Activated CD4-positive, alpha-beta memory T cell treated with anti-CD3 and anti-CD28 coated beads for 36 hours (primary cell): ENCODE data around the gene ISM1. TPM values are rescaled to one million over a fixed set of nuclear protein-coding genes. Genes with fewer than 3 reads are reported as not detected.

Source experiments
- CTCF ChIA-PET: fragments of 350-600 bp; sonication (Branson Sonifier 250); formaldehyde crosslinking; loops from one replicate; lab custom pipeline; 2021; ENCODE audit warnings: antibody characterized with exemption, inconsistent platforms; lab: Charles Lee
- POLR2A ChIA-PET: fragments of 350-600 bp; sonication (Branson Sonifier 250); formaldehyde crosslinking; loops from one replicate; lab custom pipeline; 2021; ENCODE audit warnings: antibody characterized with exemption; lab: Charles Lee
- DNase-seq: peaks from one replicate; pipeline ENCODE4 v3.0.0-alpha.2; 2020
- H3K27ac Mint-ChIP-seq: one replicate; pipeline ENCODE4 v1.8.0; 2021; ENCODE audit warnings: mixed read lengths
- H3K27me3 Mint-ChIP-seq: one replicate; pipeline ENCODE4 v1.8.0; 2021; ENCODE audit warnings: mixed read lengths
- H3K36me3 Mint-ChIP-seq: one replicate; pipeline ENCODE4 v1.8.0; 2021; ENCODE audit warnings: mixed read lengths
- H3K4me1 Mint-ChIP-seq: one replicate; pipeline ENCODE4 v1.8.0; 2021; ENCODE audit warnings: low read depth, mixed read lengths
- H3K4me3 Mint-ChIP-seq: one replicate; pipeline ENCODE4 v1.8.0; 2021; ENCODE audit warnings: mild to moderate bottlenecking, mixed read lengths
- H3K9me3 Mint-ChIP-seq: one replicate; pipeline ENCODE4 v1.8.0; 2021; ENCODE audit warnings: mixed read lengths
- intact Hi-C: fragments of 100-400 bp; cut with micrococcal nuclease; formaldehyde crosslinking; loops from one replicate; pipeline ENCODE4 v1.15.1; 2023
- total RNA-seq, 2 experiments: library from RNA; stranded (reverse); gene quantifications; one replicate each; pipeline ENCODE4 v1.2.3, GENCODE V29; 2021

ISM1 gene
- total RNA-seq, 2 experiments from 2014 or later, result 0.34 to 0.36 TPM

DNA sequence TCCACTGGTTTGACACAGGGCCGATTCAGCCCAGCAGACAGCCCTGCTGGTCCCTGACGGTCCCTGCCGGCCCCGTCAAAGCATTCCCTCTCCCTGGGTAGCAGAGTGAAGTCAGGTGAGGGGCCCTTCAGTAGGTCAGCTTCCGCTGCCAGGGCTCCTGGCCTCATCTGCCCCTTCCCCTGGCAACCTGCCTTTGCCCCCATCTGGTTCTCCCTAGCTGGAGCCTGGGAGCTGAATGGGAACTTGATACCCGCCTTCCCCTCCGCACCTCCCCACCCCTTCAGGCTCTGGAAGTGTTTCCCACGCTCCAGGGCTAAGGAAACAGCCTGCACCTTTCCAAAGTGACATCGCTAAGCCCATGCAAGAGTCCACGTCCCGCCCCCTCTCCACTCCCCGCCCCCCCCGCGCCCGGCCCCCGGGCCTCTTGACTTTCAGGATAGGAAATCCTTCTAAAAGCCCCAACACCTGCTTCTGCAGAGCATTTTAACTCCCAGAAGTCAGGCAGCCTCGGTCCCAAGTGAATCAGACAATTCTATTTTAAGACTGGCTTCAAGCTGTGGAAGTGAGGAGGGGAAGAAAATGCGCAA lies 53.3 kb downstream of the ISM1 start:
- ChIA-PET CTCF (no interaction called here), POLR2A (no interaction called here)
- Mint-ChIP-seq H3K36me3 (peaks cover 22% of the 10 kb centered on the region), H3K27ac (no peak overlapping the region), H3K4me1 (no peaks in the 10 kb centered on the region), H3K27me3 (no peaks in the 10 kb centered on the region), H3K4me3 (no peak overlapping the region), H3K9me3 (no peaks in the 10 kb centered on the region)
- intact Hi-C loops, result no loop called here
- DNase-seq, result no peak

DNA sequence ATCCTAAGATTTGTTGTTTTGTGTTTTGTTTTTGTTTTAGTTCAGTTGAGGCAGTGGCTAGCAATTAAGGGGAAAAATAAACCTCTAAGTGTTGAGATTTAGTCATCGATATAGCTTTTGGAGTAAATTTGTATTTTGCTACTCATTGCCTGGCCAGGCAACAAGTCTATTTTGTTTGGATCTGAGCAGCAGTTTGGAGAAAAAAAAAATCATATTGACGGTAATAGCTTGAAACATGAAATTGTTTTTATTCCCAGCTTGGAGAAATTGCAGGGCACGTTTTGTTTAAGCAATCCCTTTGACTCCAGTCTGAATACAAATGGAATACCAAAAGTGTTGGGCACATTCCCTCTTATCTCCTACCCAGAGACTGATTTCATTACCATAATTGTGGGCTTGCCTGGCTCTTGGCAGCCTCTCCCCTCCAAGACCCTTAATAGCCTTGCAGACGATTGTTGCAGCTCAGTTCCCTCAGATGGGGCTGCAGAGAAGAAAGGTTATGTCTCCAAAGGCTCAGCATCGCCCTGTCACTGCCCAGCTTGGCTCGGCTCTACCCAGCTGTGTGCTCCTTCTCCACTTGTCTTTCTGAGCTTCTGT lies 56.0 kb downstream of the ISM1 start:
- Mint-ChIP-seq H3K4me3 (no peak overlapping the region), H3K27me3 (no peaks in the 10 kb centered on the region), H3K36me3 (peaks cover 10% of the 10 kb centered on the region), H3K9me3 (no peaks in the 10 kb centered on the region), H3K4me1 (no peaks in the 10 kb centered on the region), H3K27ac (no peak overlapping the region)
- DNase-seq, result no peak
- CTCF ChIA-PET, result no interaction called here
- POLR2A ChIA-PET, result interaction anchor here (0.6 kb wide), 1 partner anchor 62 kb away, joined by 3 read pairs; no protein-coding TSS in a partner anchor
- intact Hi-C loops, result no loop called here

DNA sequence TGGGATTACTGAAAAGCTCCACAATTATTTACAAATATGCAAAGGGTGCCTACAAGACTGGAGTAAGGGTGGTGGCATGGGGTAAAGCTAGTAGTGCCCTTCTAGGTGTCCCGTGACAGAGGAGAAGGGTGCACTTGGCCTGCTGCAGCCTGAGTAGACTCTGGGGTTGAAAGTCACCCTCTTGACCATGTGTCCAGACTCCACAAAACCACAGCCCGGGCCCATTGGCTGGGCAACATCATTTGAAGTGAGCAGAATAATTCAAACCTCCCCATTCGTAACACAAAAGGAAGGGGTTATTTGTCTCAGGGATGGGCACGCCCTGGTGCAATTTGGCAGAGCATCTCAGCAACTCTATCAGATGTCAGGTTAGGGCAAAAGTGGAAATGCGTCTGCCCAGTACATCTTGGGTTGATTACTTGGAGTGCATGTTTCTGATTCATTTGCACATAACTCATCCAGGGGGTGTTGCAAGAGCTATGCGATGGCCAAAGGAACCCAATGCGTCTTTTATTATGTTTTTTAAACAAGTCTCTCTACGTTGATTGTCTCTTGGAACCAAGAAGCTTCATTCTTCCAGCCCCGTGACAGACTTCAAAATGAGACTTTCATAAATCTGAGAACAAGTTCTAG lies 56.7 kb downstream of the ISM1 start:
- H3K27ac Mint-ChIP-seq, result no peak overlapping the region
- ChIA-PET POLR2A (interaction anchor here (0.6 kb wide), 1 partner anchor 63 kb away, joined by 3 read pairs; no protein-coding TSS in a partner anchor), CTCF (interaction anchor here (1.0 kb wide), 1 partner anchor 16 kb away, joined by 4 read pairs; no protein-coding TSS in a partner anchor)
- no peaks in the 10 kb centered on the region for H3K9me3 Mint-ChIP-seq
- H3K36me3 Mint-ChIP-seq, result peaks cover 7% of the 10 kb centered on the region
- H3K27me3 Mint-ChIP-seq, result no peaks in the 10 kb centered on the region
- intact Hi-C loops, result no loop called here
- DNase-seq, result no peak
- no peaks in the 10 kb centered on the region for H3K4me1 Mint-ChIP-seq
- no peak overlapping the region for H3K4me3 Mint-ChIP-seq

DNA sequence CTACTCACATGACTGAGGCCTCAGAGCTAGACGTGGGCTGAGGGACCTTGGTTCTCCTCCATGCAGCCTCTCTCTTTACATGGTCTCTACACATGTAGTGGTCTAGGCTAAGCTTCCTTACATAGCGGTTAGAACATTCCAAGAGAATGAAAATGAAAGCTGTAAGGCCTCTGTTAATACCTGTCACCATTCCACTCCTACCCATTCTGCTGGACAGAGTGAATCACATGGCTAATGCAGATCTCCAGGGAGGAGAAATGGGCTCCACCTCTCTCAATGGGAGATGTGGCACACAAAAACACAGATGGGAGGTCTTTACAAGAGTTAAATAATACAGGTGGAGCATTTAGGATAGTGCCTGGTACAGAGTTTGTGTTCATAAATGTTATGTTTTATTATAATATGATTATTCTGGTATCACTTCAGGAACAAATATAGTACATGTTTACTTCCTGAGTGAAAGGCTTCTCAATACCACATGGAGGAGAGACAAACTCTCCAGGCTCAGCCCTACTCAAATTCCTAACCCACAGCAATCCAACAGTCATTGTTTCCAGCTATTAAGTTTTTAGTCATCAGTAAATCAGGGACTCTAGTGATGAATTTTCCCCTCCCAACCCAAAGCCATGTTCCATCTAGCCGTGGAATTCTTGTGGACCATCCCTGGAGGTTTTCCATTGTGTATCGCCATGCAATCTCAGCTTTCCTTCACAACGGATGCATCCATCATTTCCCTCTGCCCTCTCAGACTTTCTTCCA lies 57.9 kb downstream of the ISM1 start:
- intact Hi-C loops, result no loop called here
- no peaks in the 10 kb centered on the region for H3K9me3 Mint-ChIP-seq
- CTCF ChIA-PET, result no interaction called here
- H3K27ac Mint-ChIP-seq, result no peak overlapping the region
- no peak for DNase-seq
- H3K36me3 Mint-ChIP-seq, result peaks cover 7% of the 10 kb centered on the region
- POLR2A ChIA-PET, result no interaction called here
- no peaks in the 10 kb centered on the region for H3K27me3 Mint-ChIP-seq
- no peaks in the 10 kb centered on the region for H3K4me1 Mint-ChIP-seq
- no peak overlapping the region for H3K4me3 Mint-ChIP-seq

DNA sequence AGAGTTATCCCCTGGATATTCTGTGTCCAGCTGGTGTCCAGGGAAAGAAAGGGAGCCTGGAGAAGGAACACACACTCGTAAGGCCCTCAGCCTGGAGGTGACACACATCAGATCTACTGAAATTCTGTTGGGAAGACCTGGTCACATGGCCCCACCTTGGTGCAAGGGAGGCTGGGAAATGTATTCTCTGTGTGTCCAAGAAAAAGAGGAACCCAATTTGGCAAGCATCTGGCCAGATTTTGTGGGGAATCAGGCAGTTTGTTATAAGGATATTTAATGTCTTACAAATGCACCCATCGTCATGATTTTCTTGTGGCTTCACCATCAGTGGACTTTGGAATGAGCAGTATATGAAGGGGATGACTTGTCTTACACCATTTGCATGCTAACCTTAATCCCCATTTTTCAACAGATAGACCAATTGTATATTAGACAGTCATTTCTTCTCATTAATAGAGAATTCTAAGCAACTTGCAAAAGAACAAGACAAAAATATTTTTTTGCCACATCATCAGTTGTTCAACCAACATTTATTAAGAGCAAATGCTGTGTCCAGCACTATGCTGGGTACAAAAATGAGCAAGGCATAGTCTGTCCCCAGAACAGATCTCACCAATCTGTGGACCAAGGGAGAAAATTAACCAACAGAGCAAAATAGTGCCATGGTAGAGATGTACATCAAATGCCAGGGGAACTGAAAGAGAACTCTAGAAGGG lies 59.7 kb downstream of the ISM1 start:
- Mint-ChIP-seq H3K36me3 (peaks cover 7% of the 10 kb centered on the region), H3K4me1 (no peaks in the 10 kb centered on the region), H3K9me3 (no peaks in the 10 kb centered on the region), H3K4me3 (no peak overlapping the region), H3K27ac (no peak overlapping the region), H3K27me3 (no peaks in the 10 kb centered on the region)
- intact Hi-C loops, result no loop called here
- ChIA-PET POLR2A (no interaction called here), CTCF (no interaction called here)
- DNase-seq, result no peak

DNA sequence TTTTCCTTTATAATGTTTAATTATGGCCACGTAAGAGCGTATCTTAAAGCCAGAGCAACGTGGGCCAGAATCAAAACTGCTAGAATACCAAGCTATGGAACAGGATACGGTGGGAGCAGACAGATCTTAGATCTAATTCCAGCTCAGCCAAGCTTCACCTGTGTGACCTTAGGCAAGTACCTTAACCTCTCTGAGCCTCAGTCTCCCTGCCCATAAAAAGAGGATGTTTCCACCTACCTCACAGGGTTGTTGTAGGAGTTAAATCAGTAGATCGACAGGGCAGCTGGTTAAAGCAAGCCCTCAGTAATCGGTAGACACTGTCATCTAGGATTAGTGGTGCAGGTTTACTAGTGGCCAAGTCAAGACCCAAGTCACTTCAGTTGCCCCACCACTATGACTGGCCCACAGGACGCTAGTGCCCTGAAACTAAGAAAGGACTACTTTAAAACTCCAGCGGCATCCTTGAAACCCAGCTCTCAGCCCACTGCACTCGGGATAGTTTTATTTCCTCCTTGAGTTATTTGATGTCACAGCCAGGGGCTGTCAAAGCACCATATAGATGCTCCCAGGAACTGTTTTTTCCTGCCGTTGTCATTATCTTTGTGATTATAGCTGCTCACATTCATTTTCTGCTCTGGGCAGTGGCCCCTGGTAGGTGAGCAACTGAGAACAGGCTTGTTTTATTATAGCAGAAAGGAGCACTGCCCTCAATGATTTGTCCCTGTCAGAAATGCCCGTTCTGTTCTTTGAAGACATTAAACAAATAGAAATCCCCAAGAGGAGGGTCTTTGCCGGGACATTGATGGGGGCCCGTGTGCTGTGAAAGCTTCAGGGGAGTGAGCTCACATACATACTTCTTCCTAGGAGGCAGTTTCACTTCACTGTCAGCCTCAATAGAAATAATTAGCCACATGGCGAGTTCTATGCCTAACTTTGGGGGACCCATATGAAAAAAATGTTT lies 63.1 kb downstream of the ISM1 start:
- Mint-ChIP-seq H3K4me3 (no peak overlapping the region), H3K4me1 (no peaks in the 10 kb centered on the region), H3K27me3 (no peaks in the 10 kb centered on the region), H3K27ac (no peak overlapping the region), H3K9me3 (no peaks in the 10 kb centered on the region), H3K36me3 (peaks cover 5% of the 10 kb centered on the region)
- POLR2A ChIA-PET, result no interaction called here
- intact Hi-C loops, result no loop called here
- no peak for DNase-seq
- CTCF ChIA-PET, result interaction anchor here (1.0 to 1.4 kb wide), 3 partner anchors 10 to 22 kb away, joined by 3 to 4 read pairs (median 3); no protein-coding TSS in a partner anchor

DNA sequence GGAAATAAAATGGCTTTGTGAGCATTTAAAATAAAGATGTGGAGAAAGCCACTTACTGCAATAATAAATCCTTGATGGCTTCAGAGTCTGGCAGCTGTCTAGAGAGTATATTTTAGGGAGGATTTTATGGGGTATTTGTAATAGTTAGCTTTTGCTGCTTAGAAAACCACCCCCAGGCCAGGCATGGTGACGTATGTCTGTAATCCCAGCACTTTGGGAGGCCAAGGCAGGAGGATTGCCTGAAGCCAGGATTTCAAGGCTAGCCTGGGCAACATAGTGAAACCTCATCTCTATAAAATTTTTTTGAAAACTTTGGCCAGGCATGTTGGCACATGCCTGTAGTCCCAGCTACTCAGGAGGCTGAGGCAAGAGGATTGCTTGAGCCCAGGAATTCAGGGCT lies 63.8 kb downstream of the ISM1 start:
- no peaks in the 10 kb centered on the region for H3K27me3 Mint-ChIP-seq
- ChIA-PET POLR2A (no interaction called here), CTCF (interaction anchor here (1.0 to 1.4 kb wide), 3 partner anchors 9 to 22 kb away, joined by 3 to 4 read pairs (median 3); no protein-coding TSS in a partner anchor)
- no peaks in the 10 kb centered on the region for H3K4me1 Mint-ChIP-seq
- intact Hi-C loops, result no loop called here
- peaks cover 6% of the 10 kb centered on the region for H3K36me3 Mint-ChIP-seq
- no peak overlapping the region for H3K4me3 Mint-ChIP-seq
- no peak for DNase-seq
- no peak overlapping the region for H3K27ac Mint-ChIP-seq
- no peaks in the 10 kb centered on the region for H3K9me3 Mint-ChIP-seq

DNA sequence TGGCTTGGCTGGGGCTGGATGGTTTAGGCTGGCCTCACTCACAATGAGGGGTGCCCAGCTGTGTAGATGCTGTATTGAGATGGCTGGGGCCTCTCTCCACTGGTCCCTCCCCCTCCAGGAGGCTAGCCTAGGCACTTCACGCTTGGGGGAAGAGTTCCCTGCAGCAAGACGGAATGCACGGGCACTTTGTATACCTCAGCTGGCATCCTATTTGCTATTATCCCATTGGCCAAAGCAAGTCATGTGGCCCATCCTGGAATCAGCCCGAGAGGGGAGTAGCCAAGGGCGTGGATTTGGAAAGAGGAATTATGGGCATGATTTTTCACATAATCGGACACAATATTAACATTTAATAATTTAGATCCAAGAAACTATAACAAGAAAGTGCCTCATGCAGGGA lies 64.3 kb downstream of the ISM1 start:
- H3K4me3 Mint-ChIP-seq, result no peak overlapping the region
- CTCF ChIA-PET, result interaction anchor here (1.0 to 1.2 kb wide), 2 partner anchors 9 to 18 kb away, joined by 3 to 4 read pairs; no protein-coding TSS in a partner anchor

DNA sequence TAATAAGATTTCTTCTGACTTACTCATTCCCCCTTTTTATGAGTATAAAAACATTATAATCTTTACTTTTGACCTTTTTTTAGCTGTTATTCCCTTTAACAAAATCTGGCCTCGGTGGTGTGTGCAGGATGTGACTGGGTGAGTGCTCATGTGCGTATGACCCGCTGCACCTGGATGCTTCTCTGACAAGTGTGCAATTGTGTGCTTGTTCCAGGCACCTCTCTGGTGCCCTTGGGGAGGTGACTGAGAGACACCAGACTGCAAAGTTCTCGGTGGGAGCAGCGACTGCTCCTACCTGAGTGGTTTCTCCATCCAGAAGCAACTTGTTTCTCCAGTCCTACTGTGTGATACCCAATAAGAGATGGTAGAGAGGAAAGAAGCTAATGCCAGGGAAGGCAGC lies 65.0 kb downstream of the ISM1 start:
- Mint-ChIP-seq H3K27me3 (no peaks in the 10 kb centered on the region), H3K4me1 (no peaks in the 10 kb centered on the region), H3K27ac (no peak overlapping the region), H3K36me3 (peaks cover 6% of the 10 kb centered on the region), H3K9me3 (no peaks in the 10 kb centered on the region), H3K4me3 (no peak overlapping the region)
- intact Hi-C loops, result no loop called here
- ChIA-PET POLR2A (no interaction called here), CTCF (no interaction called here)
- DNase-seq, result no peak

More for the DNA sequence above, 64.3 kb downstream of the ISM1 start:
- POLR2A ChIA-PET, result no interaction called here
- intact Hi-C loops, result no loop called here
- Mint-ChIP-seq H3K27me3 (no peaks in the 10 kb centered on the region), H3K9me3 (no peaks in the 10 kb centered on the region), H3K27ac (no peak overlapping the region), H3K36me3 (peaks cover 6% of the 10 kb centered on the region), H3K4me1 (no peaks in the 10 kb centered on the region)
- DNase-seq, result no peak

DNA sequence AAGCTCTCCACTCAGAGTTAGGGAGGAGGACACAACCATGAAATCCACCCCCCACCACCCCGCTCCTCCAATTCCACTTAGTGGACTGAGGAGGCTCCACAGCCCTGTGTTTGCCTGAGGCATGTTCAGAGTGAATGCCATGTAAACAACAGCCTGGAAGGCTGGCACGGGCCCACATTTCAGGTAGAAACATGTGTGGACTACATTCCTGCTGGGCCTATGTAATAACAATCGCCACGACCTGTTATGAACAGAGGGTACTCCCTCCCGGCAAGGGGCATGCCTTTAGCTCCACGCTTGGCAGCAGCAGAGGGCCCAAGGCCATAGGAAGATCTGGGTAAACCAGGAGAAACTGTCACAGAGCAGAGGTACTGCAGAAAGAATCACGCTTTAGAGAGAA lies 65.5 kb downstream of the ISM1 start:
- Mint-ChIP-seq H3K4me3 (no peak overlapping the region), H3K27me3 (no peaks in the 10 kb centered on the region), H3K9me3 (no peaks in the 10 kb centered on the region), H3K36me3 (peaks cover 6% of the 10 kb centered on the region), H3K27ac (no peak overlapping the region), H3K4me1 (no peaks in the 10 kb centered on the region)
- DNase-seq, result no peak
- POLR2A ChIA-PET, result no interaction called here
- intact Hi-C loops, result no loop called here
- CTCF ChIA-PET, result no interaction called here

DNA sequence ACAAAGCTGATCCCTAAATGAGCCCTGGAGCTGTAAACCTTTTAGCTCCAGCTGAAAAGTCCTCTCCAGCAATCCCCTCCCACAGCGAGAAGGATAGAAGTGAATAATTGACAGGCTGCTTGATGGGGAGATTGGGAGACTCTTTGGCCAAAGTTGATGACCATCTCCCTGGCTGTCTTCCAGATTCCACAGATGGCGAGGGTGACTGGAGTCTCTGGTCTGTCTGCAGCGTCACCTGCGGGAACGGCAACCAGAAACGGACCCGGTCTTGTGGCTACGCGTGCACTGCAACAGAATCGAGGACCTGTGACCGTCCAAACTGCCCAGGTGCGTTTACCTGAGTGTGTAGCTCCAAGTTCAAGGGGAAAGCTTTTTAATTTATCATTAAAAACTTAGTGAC lies 67.3 kb downstream of the ISM1 start:
- intact Hi-C loops, result no loop called here
- ChIA-PET CTCF (interaction anchor here (1.3 kb wide), 1 partner anchor 15 kb away, joined by 3 read pairs; no protein-coding TSS in a partner anchor), POLR2A (no interaction called here)
- no peak overlapping the region for H3K27ac Mint-ChIP-seq
- DNase-seq, result no peak
- no peaks in the 10 kb centered on the region for H3K9me3 Mint-ChIP-seq
- H3K27me3 Mint-ChIP-seq, result no peaks in the 10 kb centered on the region
- H3K36me3 Mint-ChIP-seq, result peaks cover 11% of the 10 kb centered on the region
- no peak overlapping the region for H3K4me3 Mint-ChIP-seq
- no peaks in the 10 kb centered on the region for H3K4me1 Mint-ChIP-seq
